ENCODE measurements around the gene SENP7.
"Not testable (repeated sequence)": the region's sequence is repeated elsewhere in the genome, so short reads cannot be mapped to it uniquely, and the experiment has no call there.

Gene SENP7

DNA sequence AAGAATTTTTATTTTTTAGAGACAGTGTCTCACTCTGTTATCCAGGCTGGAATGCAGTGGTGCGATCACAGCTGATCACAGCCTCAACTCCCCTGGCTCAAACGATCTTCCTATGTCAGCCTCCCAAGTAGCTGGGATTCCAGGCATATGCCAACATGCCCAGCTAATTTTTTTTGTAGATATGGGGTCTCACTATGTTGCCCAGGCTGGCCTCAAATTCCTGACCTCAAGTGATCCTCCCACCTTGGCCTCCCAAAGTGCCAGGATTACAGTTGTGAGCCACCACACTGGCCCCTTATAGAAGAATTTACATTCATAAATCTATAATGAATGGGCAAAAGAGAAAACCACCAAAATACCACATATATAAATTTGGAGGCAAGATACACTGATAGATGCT is 15.2 kb downstream of the SENP7 start:
- Histone ChIP-seq H2AFZ (ENCODE audit: low read length) (no peak overlapping the region), H3K36me3 (ENCODE audit: insufficient read depth, low read length) (peaks cover 34% of the 10 kb centered on the region), H3K27ac (ENCODE audit: low read depth, low read length, poor library complexity, severe bottlenecking) (no peak overlapping the region), H3K27me3 (ENCODE audit: insufficient read depth, low read length) (no peaks in the 10 kb centered on the region), H4K20me1 (ENCODE audit: insufficient read depth, low read length) (no peaks in the 10 kb centered on the region), H3K4me1 (ENCODE audit: insufficient read depth, low read length, severe bottlenecking) (no peaks in the 10 kb centered on the region), H3K4me3 (ENCODE audit: low read depth, low read length, poor library complexity, severe bottlenecking) (no peak overlapping the region), H3K9me3 (ENCODE audit: low read length) (no peaks in the 10 kb centered on the region), H3K9me2 (ENCODE audit: low read depth, low read length) (no peaks in the 10 kb centered on the region), H3F3A (ENCODE audit: insufficient read depth, low read length) (no peaks in the 10 kb centered on the region), H3K4me2 (ENCODE audit: low read length) (no peak overlapping the region), H3K79me2 (ENCODE audit: insufficient read depth, low read length) (peaks cover 16% of the 10 kb centered on the region), H3K9ac (ENCODE audit: low read length) (no peak overlapping the region)
- TF ChIP-seq EZH2 (IDR thresholded peaks at IDR 0.05; ENCODE audit: borderline replicate concordance, low read length), result no peak

DNA sequence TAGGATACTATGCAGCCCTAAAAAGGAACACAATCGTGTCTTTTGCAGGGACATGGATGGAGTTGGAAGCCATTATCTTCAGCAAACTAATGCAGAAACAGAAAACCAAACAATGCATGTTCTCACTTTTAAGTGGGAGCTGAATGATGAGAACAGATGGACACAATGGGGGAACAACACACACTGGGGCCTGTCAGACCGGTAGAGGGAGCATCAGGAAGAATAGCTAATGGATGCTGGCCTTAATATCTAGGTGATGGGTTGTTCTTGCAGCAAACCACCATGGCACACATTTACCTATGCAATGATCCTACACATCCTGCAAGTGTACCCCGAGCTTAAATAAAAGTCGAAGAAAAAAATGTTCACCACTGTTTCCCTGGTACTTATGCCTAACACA is 17.5 kb downstream of the SENP7 start:
- no peak overlapping the region for H3K9ac ChIP-seq (ENCODE audit: low read length)
- no peak overlapping the region for H3K4me3 ChIP-seq (ENCODE audit: low read depth, low read length, poor library complexity, severe bottlenecking)
- peaks cover 10% of the 10 kb centered on the region for H3K79me2 ChIP-seq (ENCODE audit: insufficient read depth, low read length)
- H3K9me2 ChIP-seq (ENCODE audit: low read depth, low read length), result no peaks in the 10 kb centered on the region
- H2AFZ ChIP-seq (ENCODE audit: low read length), result no peak overlapping the region
- H3F3A ChIP-seq (ENCODE audit: insufficient read depth, low read length), result no peaks in the 10 kb centered on the region
- no peak overlapping the region for H3K27ac ChIP-seq (ENCODE audit: low read depth, low read length, poor library complexity, severe bottlenecking)
- H3K4me2 ChIP-seq (ENCODE audit: low read length), result no peak overlapping the region
- H3K9me3 ChIP-seq (ENCODE audit: low read length), result no peaks in the 10 kb centered on the region
- H3K27me3 ChIP-seq (ENCODE audit: insufficient read depth, low read length), result no peaks in the 10 kb centered on the region
- TF ChIP-seq, protein P1, sequence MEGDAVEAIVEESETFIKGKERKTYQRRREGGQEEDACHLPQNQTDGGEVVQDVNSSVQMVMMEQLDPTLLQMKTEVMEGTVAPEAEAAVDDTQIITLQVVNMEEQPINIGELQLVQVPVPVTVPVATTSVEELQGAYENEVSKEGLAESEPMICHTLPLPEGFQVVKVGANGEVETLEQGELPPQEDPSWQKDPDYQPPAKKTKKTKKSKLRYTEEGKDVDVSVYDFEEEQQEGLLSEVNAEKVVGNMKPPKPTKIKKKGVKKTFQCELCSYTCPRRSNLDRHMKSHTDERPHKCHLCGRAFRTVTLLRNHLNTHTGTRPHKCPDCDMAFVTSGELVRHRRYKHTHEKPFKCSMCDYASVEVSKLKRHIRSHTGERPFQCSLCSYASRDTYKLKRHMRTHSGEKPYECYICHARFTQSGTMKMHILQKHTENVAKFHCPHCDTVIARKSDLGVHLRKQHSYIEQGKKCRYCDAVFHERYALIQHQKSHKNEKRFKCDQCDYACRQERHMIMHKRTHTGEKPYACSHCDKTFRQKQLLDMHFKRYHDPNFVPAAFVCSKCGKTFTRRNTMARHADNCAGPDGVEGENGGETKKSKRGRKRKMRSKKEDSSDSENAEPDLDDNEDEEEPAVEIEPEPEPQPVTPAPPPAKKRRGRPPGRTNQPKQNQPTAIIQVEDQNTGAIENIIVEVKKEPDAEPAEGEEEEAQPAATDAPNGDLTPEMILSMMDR (IDR thresholded peaks at IDR 0.05; ENCODE audit: low read length), result no peak; the same call in 1 of the 2 replicates
- no peak for TF ChIP-seq EZH2 (IDR thresholded peaks at IDR 0.05; ENCODE audit: borderline replicate concordance, low read length)
- no peaks in the 10 kb centered on the region for H4K20me1 ChIP-seq (ENCODE audit: insufficient read depth, low read length)
- H3K36me3 ChIP-seq (ENCODE audit: insufficient read depth, low read length), result peaks cover 56% of the 10 kb centered on the region
- H3K4me1 ChIP-seq (ENCODE audit: insufficient read depth, low read length, severe bottlenecking), result no peaks in the 10 kb centered on the region

DNA sequence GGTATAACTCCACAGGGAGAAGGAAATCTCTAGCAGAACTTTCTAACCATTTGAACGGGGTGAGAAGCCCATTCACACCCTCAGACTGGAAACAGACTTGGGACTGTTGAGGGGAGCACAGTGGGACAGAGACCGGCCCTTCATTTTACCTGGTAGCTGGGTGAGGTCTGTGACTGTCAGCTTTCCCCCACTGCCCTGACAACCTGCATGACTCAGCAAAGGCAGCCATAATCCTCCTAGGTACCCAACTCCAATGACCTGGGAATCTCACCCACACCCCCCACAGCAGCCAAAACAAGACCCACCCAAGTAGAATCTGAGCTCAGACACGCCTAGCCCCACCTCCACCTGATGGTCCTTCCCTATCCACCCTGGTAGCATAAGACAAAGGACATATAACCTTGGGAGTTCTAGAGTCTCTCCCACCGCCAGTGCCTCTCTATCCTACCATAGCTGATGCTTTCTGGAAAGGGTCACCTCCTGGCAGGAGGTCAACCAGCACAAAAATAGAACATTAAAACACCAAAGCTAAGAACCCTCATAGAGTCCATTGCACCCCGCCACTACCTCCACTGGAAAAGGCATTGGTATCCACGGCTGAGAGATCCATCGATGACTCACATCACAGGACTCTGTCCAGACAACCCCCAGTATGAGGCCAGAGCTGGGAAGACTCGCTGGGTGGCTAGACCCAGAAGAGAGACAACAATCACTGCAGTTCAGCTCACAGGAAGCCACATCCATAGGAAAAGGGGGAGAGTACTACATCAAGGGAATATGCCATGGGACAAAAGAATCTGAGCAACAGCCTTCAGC is 28.0 kb downstream of the SENP7 start:
- Histone ChIP-seq H3K9ac (ENCODE audit: low read length) (no peak overlapping the region), H3K4me2 (ENCODE audit: low read length) (no peak overlapping the region), H3K4me3 (ENCODE audit: low read depth, low read length, poor library complexity, severe bottlenecking) (no peak overlapping the region), H2AFZ (ENCODE audit: low read length) (no peak overlapping the region), H3K4me1 (ENCODE audit: insufficient read depth, low read length, severe bottlenecking) (no peaks in the 10 kb centered on the region), H3K79me2 (ENCODE audit: insufficient read depth, low read length) (peaks cover 12% of the 10 kb centered on the region), H3K27me3 (ENCODE audit: insufficient read depth, low read length) (no peaks in the 10 kb centered on the region), H3K9me3 (ENCODE audit: low read length) (no peaks in the 10 kb centered on the region), H4K20me1 (ENCODE audit: insufficient read depth, low read length) (no peaks in the 10 kb centered on the region), H3K27ac (ENCODE audit: low read depth, low read length, poor library complexity, severe bottlenecking) (no peak overlapping the region), H3F3A (ENCODE audit: insufficient read depth, low read length) (no peaks in the 10 kb centered on the region), H3K9me2 (ENCODE audit: low read depth, low read length) (no peaks in the 10 kb centered on the region), H3K36me3 (ENCODE audit: insufficient read depth, low read length) (peaks cover 26% of the 10 kb centered on the region)
- no peak for TF ChIP-seq EZH2 (IDR thresholded peaks at IDR 0.05; ENCODE audit: borderline replicate concordance, low read length)
- TF ChIP-seq, protein P1 (IDR thresholded peaks at IDR 0.05; ENCODE audit: low read length), result no peak

DNA sequence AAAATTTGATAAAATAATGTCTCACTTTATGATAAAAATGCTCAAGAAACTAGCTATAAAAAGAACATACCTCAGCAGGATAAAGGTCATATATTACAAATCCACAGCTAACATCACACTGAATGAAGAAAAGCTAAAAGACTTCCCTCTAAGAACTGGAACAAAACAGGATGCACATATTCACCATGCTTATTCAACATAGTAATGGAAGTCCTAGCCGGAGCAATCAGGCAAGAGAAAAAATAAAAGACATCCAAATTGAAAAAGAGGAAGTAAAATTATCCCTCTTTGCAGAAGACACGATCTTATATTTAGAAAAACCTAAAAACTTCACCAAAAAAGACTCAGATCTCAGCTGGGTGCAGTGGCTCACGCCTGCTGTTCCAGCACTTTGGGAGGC is 34.0 kb downstream of the SENP7 start:
- peaks cover 30% of the 10 kb centered on the region for H3K79me2 ChIP-seq (ENCODE audit: insufficient read depth, low read length)
- H3K9me2 ChIP-seq (ENCODE audit: low read depth, low read length), result no peaks in the 10 kb centered on the region
- H3K4me1 ChIP-seq (ENCODE audit: insufficient read depth, low read length, severe bottlenecking), result peaks cover 4% of the 10 kb centered on the region
- no peaks in the 10 kb centered on the region for H3F3A ChIP-seq (ENCODE audit: insufficient read depth, low read length)
- no peaks in the 10 kb centered on the region for H3K27me3 ChIP-seq (ENCODE audit: insufficient read depth, low read length)
- no peak for TF ChIP-seq EZH2 (IDR thresholded peaks at IDR 0.05; ENCODE audit: borderline replicate concordance, low read length)
- TF ChIP-seq, protein P1 (IDR thresholded peaks at IDR 0.05; ENCODE audit: low read length), result no peak
- H3K27ac ChIP-seq (ENCODE audit: low read depth, low read length, poor library complexity, severe bottlenecking), result no peak overlapping the region
- H2AFZ ChIP-seq (ENCODE audit: low read length), result no peak overlapping the region
- H3K9me3 ChIP-seq (ENCODE audit: low read length), result no peaks in the 10 kb centered on the region
- H4K20me1 ChIP-seq (ENCODE audit: insufficient read depth, low read length), result no peaks in the 10 kb centered on the region
- H3K9ac ChIP-seq (ENCODE audit: low read length), result no peak overlapping the region
- H3K4me2 ChIP-seq (ENCODE audit: low read length), result no peak overlapping the region
- H3K4me3 ChIP-seq (ENCODE audit: low read depth, low read length, poor library complexity, severe bottlenecking), result no peak overlapping the region
- peaks cover 32% of the 10 kb centered on the region for H3K36me3 ChIP-seq (ENCODE audit: insufficient read depth, low read length)

DNA sequence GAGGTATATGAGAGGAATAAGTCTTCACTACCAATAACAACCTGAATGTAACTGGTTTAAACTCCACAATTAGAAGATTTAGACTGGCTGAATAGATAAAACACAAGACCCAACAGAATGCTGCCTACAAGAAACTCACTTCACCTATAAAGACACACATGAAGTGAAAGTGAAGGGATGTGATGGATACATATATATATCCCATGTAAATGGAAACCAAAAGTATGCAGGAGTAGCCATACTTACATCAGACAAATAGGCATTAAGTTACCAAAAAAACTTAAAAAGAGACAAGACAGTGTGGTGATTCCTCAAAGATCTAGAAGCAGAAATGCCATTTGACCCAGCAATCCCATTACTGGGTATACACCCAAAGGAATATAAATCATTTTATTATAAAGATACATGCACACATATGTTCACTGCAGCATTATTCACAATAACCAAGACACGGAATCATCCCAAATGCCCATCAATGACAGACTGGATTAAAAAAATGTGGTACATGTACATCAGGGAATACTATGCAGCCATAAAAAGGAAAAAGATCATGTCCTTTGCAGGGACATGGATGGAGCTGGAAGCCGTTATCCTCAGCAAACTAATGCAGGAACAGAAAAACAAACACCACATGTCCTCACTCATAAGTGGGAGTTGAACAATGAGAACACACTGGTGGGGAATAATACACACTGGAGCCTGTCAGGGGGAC is 38.0 kb downstream of the SENP7 start:
- H3K9me2 ChIP-seq (ENCODE audit: low read depth, low read length); H3K9me3 ChIP-seq (ENCODE audit: low read length); H3K4me2 ChIP-seq (ENCODE audit: low read length); H3F3A ChIP-seq (ENCODE audit: insufficient read depth, low read length); H3K4me3 ChIP-seq (ENCODE audit: low read depth, low read length, poor library complexity, severe bottlenecking); H3K4me1 ChIP-seq (ENCODE audit: insufficient read depth, low read length, severe bottlenecking); H4K20me1 ChIP-seq (ENCODE audit: insufficient read depth, low read length); H3K9ac ChIP-seq (ENCODE audit: low read length); H3K27ac ChIP-seq (ENCODE audit: low read depth, low read length, poor library complexity, severe bottlenecking); H2AFZ ChIP-seq (ENCODE audit: low read length); H3K27me3 ChIP-seq (ENCODE audit: insufficient read depth, low read length): not testable (repeated sequence)
- peaks cover 27% of the 10 kb centered on the region for H3K36me3 ChIP-seq (ENCODE audit: insufficient read depth, low read length)
- H3K79me2 ChIP-seq (ENCODE audit: insufficient read depth, low read length), result peaks cover 19% of the 10 kb centered on the region
